ENCODE results near the gene PTRHD1. TPM values are rescaled to one million over a fixed set of nuclear protein-coding genes. Genes with fewer than 3 reads are reported as not detected.

The PTRHD1 gene
- total RNA-seq, 8 experiments from 2014 or later: 21.4 to 44.8 (median 27.2) TPM

DNA sequence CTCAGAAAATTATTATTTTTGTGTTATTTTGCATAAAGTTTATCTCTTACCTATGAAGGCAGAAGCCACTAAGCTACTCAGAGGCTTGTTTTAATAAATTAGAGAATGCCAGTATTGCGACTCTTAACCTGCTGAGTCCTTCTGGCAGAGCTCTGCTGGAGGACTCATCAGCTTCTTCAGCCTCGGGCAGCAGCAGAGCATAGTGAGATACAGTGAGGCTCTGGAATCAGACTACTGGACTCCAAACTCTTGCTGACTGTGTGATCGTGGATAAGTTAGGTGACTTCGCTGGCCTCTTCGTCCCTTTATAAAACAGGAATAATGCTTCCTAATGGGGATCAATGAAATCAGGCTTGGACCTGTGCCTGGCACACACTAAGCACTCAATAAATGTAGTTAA lies 1.7 kb downstream of the PTRHD1 start:
- Histone ChIP-seq H3K27ac (no peak overlapping the region), H3K4me1 (replicated peaks in 1 of 2) (peaks cover 5 to 6% of the 10 kb centered on the region in 2 donors), H3K4me3 (no peak overlapping the region)
- no peak for ATAC-seq (replicated peaks in 6 of 8)
- in situ Hi-C loops (cut with MboI; ENCODE audit: low pct_unique_long_range_greater_than_20kb in 2 of 9, low sequenced_read_pairs in 9 of 9, unreplicated experiment in 9 of 9): no loop called here
- whole genome bisulfite sequencing, 10 experiments: 77 to 100% (median 94%) methylated on average over 3 to 5 of the region's 5 CpGs; no CpG with 5 or more reads in 4 of the 10 experiments

DNA sequence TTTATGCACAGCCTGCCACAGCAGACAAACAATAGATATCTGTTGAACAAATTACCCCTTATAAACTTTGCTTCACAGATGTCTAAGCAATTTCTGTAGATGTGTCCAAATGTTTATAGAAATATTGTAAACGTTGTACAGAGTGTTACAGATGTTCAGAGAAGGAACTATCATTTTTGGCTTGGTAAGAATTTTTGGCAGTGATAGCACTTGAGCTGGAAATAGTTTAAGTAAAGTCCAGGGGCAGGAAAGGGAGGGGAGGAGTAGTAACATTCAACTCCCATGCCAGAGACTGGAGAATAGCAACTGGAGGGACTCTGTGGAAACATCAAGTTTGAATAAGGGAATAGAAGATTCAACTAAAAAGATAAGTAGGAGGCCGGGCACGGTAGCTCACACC lies 4.4 kb downstream of the PTRHD1 start:
- H3K4me1 ChIP-seq (replicated peaks in 1 of 2): peaks cover 5 to 6% of the 10 kb centered on the region in 2 donors
- WGBS, 10 experiments: 0 to 100% (median 83%) methylated on average over 1 to 3 of the region's 3 CpGs; no CpG with 5 or more reads in 1 of the 10 experiments
- in situ Hi-C loops (cut with MboI; ENCODE audit: low pct_unique_long_range_greater_than_20kb in 2 of 9, low sequenced_read_pairs in 9 of 9, unreplicated experiment in 9 of 9): no loop called here
- H3K27ac ChIP-seq: no peak overlapping the region
- no peak overlapping the region for H3K4me3 ChIP-seq
- ATAC-seq (replicated peaks in 6 of 8): no peak

DNA sequence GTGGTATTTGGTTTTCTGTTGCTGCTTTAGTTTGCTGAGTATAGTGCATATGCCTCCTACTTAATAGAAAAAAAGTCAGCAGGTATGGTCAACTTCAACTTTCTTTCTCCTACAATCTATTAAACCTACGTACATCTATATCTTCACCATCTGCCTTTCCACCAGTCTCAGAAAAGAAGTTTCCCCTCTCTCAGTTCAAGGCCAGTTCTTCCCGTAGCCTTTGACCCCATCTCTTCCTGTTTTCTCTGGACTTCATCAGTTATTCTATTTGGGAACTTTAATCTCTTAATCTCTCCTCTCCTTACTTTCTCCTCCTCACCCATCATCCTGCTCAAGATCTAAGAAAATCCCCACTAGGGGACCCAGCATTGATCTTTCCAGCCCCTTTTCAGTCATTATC lies 5.7 kb downstream of the PTRHD1 start:
- Histone ChIP-seq H3K4me3 (no peak overlapping the region), H3K27ac (no peak overlapping the region), H3K4me1 (replicated peaks in 1 of 2) (peaks cover 5 to 6% of the 10 kb centered on the region in 2 donors)
- WGBS, 10 experiments: 70 to 100% (median 100%) methylated on average over 1 to 2 of the region's 2 CpGs; no CpG with 5 or more reads in 2 of the 10 experiments
- in situ Hi-C loops (cut with MboI; ENCODE audit: low pct_unique_long_range_greater_than_20kb in 2 of 9, low sequenced_read_pairs in 9 of 9, unreplicated experiment in 9 of 9): no loop called here
- no peak for ATAC-seq (replicated peaks in 6 of 8)

DNA sequence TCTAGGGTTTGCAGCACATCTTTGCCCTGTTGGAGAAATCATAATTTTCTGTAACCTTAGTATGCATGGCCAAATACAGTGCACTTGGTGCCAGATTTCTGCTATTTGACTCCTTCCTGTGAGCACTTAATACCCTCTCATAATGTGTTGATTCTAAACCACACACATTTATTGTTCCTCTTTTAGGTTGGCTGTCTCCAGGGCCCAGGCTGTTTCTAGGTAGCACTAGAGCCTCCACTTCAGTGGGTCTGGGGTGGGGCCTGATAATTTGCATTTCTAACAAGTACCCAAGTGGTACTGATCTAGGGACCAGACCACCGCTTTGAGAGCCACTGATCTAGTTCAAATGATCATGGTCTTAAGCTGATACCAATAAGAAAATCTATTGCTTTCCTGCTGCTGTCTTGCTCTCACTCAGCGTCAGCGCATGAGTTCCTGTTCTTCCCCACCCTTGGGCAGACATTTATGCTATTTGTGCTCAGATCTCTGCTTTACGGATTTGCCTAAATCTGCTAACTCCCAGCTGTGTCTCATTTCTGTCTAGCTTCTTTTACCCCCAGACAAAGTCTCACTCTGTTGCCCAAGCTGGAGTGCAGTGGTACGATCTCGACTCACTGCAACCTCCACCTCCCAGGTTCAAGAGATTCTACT lies 7.4 kb downstream of the PTRHD1 start:
- Histone ChIP-seq H3K27ac (no peak overlapping the region), H3K4me3 (no peak overlapping the region), H3K4me1 (replicated peaks in 1 of 2) (no peaks in the 10 kb centered on the region)
- in situ Hi-C loops (cut with MboI; ENCODE audit: low pct_unique_long_range_greater_than_20kb in 2 of 9, low sequenced_read_pairs in 9 of 9, unreplicated experiment in 9 of 9): no loop called here
- 50 to 100% (median 92%) methylated on average over 1 to 6 of the region's 6 CpGs; no CpG with 5 or more reads in 2 of the 10 experiments for WGBS, 10 experiments
- peak in 1 of 8 experiments; percentile 52 for ATAC-seq (replicated peaks in 6 of 8)

DNA sequence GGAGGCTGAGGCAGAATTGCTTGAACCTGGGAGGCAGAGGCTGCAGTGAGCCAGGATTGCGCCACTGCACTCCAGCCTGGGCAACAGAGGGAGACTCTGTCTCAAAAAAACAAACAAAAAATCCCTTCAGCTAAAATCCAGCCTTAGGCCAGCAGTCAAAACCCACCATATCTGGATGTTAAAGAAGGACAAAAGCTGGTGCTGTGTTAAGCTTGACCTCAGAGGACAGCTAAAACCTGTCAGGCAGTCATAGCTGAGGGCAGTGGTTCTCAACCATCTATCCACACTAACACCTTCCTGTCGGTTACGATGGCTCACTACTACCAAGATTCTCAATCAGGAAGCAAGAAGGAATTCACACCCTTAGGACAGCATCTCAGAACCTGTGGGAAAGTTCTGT lies 9.6 kb downstream of the PTRHD1 start:
- WGBS, 10 experiments: 90 to 100% (median 94%) methylated on average over 1 to 3 of the region's 3 CpGs; no CpG with 5 or more reads in 4 of the 10 experiments
- ATAC-seq (replicated peaks in 6 of 8): no peak
- H3K4me1 ChIP-seq (replicated peaks in 1 of 2): no peaks in the 10 kb centered on the region
- H3K4me3 ChIP-seq: no peak overlapping the region
- in situ Hi-C loops (cut with MboI; ENCODE audit: low pct_unique_long_range_greater_than_20kb in 2 of 9, low sequenced_read_pairs in 9 of 9, unreplicated experiment in 9 of 9): no loop called here
- no peak overlapping the region for H3K27ac ChIP-seq

- no peak for ATAC-seq (replicated peaks in 6 of 8)
- H3K4me3 ChIP-seq: no peak overlapping the region
- no peaks in the 10 kb centered on the region for H3K4me1 ChIP-seq (replicated peaks in 1 of 2)
- WGBS, 10 experiments: 83 to 100% (median 100%) methylated on average over 2 of the region's 2 CpGs; no CpG with 5 or more reads in 5 of the 10 experiments
- no peak overlapping the region for H3K27ac ChIP-seq
- in situ Hi-C loops (cut with MboI; ENCODE audit: low pct_unique_long_range_greater_than_20kb in 2 of 9, low sequenced_read_pairs in 9 of 9, unreplicated experiment in 9 of 9): no loop called here
These were observed 14.1 kb downstream of the PTRHD1 start for GRCh38 chr2:24779116-24779515.

- no peak overlapping the region for H3K27ac ChIP-seq
- peak in 1 of 8 experiments; percentile 25 for ATAC-seq (replicated peaks in 6 of 8)
- 40 to 100% (median 85%) methylated on average over 1 to 3 of the region's 3 CpGs; no CpG with 5 or more reads in 2 of the 10 experiments for WGBS, 10 experiments
- no peak overlapping the region for H3K4me3 ChIP-seq
- in situ Hi-C loops (cut with MboI; ENCODE audit: low pct_unique_long_range_greater_than_20kb in 2 of 9, low sequenced_read_pairs in 9 of 9, unreplicated experiment in 9 of 9): loop anchor here in 1 of 9 experiments (25.0 kb wide), 1 partner anchor 362 kb away; no protein-coding TSS in a partner anchor
- peaks cover 0 to 8% of the 10 kb centered on the region in 2 donors for H3K4me1 ChIP-seq (replicated peaks in 1 of 2)
These were observed 18.8 kb downstream of the PTRHD1 start for GRCh38 chr2:24774373-24774772.

- no peak overlapping the region for H3K4me3 ChIP-seq
- ATAC-seq (replicated peaks in 6 of 8): peak in 6 of 8 experiments; percentile 38 to 80 (median 54)
- no peak overlapping the region for H3K27ac ChIP-seq
- 52 to 100% (median 78%) methylated on average over 1 to 5 of the region's 5 CpGs; no CpG with 5 or more reads in 1 of the 10 experiments for WGBS, 10 experiments
- in situ Hi-C loops (cut with MboI; ENCODE audit: low pct_unique_long_range_greater_than_20kb in 2 of 9, low sequenced_read_pairs in 9 of 9, unreplicated experiment in 9 of 9): loop anchor here in 1 of 9 experiments (25.0 kb wide), 1 partner anchor 360 kb away; no protein-coding TSS in a partner anchor
- H3K4me1 ChIP-seq (replicated peaks in 1 of 2): peaks cover 0 to 8% of the 10 kb centered on the region in 2 donors
These were observed 21.2 kb downstream of the PTRHD1 start for GRCh38 chr2:24771764-24772586.

- ATAC-seq (replicated peaks in 6 of 8): no peak
- no peak overlapping the region for H3K4me3 ChIP-seq
- peaks cover 0 to 8% of the 10 kb centered on the region in 2 donors for H3K4me1 ChIP-seq (replicated peaks in 1 of 2)
- WGBS, 10 experiments: 80 to 100% (median 83%) methylated on average over 1 to 4 of the region's 5 CpGs; no CpG with 5 or more reads in 3 of the 10 experiments
- in situ Hi-C loops (cut with MboI; ENCODE audit: low pct_unique_long_range_greater_than_20kb in 2 of 9, low sequenced_read_pairs in 9 of 9, unreplicated experiment in 9 of 9): loop anchor here in 1 of 9 experiments (25.0 kb wide), 1 partner anchor 359 kb away; no protein-coding TSS in a partner anchor
- H3K27ac ChIP-seq: no peak overlapping the region
These were observed 22.1 kb downstream of the PTRHD1 start for GRCh38 chr2:24771061-24771460.

DNA sequence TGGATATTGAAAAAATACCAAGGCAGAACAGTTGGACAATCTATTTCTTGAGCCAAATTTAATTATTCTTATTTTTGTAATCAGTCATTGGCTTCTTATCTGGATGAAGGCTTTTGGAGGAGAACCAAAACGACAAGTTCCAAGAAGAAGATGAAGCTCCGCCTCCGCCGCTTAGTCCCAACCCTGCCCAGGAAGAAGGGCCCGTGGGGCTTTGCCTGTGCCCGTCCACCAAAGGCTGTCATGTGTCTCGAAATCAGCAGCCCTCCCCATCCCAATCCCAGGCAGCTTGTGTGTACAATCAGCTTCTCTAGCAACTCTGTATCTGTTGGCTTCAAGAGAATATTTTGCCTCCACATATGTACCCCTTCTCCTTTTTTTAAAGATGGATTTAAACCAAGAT lies 24.6 kb downstream of the PTRHD1 start:
- no peak for ATAC-seq (replicated peaks in 6 of 8)

GRCh38 chr2:24768013-24768412 lies 25.2 kb downstream of the PTRHD1 start:
- Histone ChIP-seq H3K4me3 (no peak overlapping the region), H3K27ac (no peak overlapping the region), H3K4me1 (replicated peaks in 1 of 2) (peaks cover 0 to 8% of the 10 kb centered on the region in 2 donors)
- in situ Hi-C loops (cut with MboI; ENCODE audit: low pct_unique_long_range_greater_than_20kb in 2 of 9, low sequenced_read_pairs in 9 of 9, unreplicated experiment in 9 of 9): loop anchor here in 1 of 9 experiments (25.0 kb wide), 1 partner anchor 356 kb away; no protein-coding TSS in a partner anchor
- no peak for ATAC-seq (replicated peaks in 6 of 8)
- WGBS, 10 experiments: 59 to 100% (median 100%) methylated on average over 1 to 4 of the region's 5 CpGs; no CpG with 5 or more reads in 3 of the 10 experiments

More for the DNA sequence above, 24.6 kb downstream of the PTRHD1 start:
- Histone ChIP-seq H3K4me3 (no peak overlapping the region), H3K4me1 (replicated peaks in 1 of 2) (peaks cover 0 to 8% of the 10 kb centered on the region in 2 donors), H3K27ac (no peak overlapping the region)
- 15 to 97% (median 87%) methylated on average over 3 to 7 of the region's 7 CpGs; no CpG with 5 or more reads in 2 of the 10 experiments for WGBS, 10 experiments
- in situ Hi-C loops (cut with MboI; ENCODE audit: low pct_unique_long_range_greater_than_20kb in 2 of 9, low sequenced_read_pairs in 9 of 9, unreplicated experiment in 9 of 9): loop anchor here in 1 of 9 experiments (25.0 kb wide), 1 partner anchor 356 kb away; no protein-coding TSS in a partner anchor

GRCh38 chr2:24766609-24767008 lies 26.6 kb downstream of the PTRHD1 start:
- Histone ChIP-seq H3K27ac (no peak overlapping the region), H3K4me1 (replicated peaks in 1 of 2) (peaks cover 0 to 4% of the 10 kb centered on the region in 2 donors), H3K4me3 (no peak overlapping the region)
- WGBS, 10 experiments: 43 to 93% (median 83%) methylated on average over 5 to 6 of the region's 6 CpGs; no CpG with 5 or more reads in 1 of the 10 experiments
- in situ Hi-C loops (cut with MboI; ENCODE audit: low pct_unique_long_range_greater_than_20kb in 2 of 9, low sequenced_read_pairs in 9 of 9, unreplicated experiment in 9 of 9): loop anchor here in 1 of 9 experiments (25.0 kb wide), 1 partner anchor 354 kb away; no protein-coding TSS in a partner anchor
- ATAC-seq (replicated peaks in 6 of 8): no peak
